ENCODE data around the gene GIMAP5. TPM values are rescaled to one million over a fixed set of nuclear protein-coding genes. Genes with fewer than 3 reads are reported as not detected.

The GIMAP5 gene
- total and polyA plus RNA-seq, 2 donors (not counting 3 experiments of a cell fraction or from before 2014, with no cell fraction given), result 0.44 to 18.9 TPM

GRCh38 chr7:150740053-150740452, 2.8 kb downstream of the GIMAP5 start:
- no peak overlapping the region for H3K9ac ChIP-seq (replicated peaks; ENCODE audit: extremely low read depth, insufficient read depth, low read length)
- H3K4me2 ChIP-seq (ENCODE audit: insufficient read depth, low read length), result no peak overlapping the region
- no peak for FAIRE-seq
- no peaks in the 10 kb centered on the region for H3K27me3 ChIP-seq (ENCODE audit: control insufficient read depth in 2 of 2, insufficient read depth in 2 of 2, low read length in 2 of 2)
- ChIA-PET CTCF (no interaction called here), POLR2A (no interaction called here)
- H3K4me1 ChIP-seq (ENCODE audit: control insufficient read depth, extremely low read depth, insufficient read depth, low read length), result peaks cover 27% of the 10 kb centered on the region
- no peaks in the 10 kb centered on the region for H3K9me3 ChIP-seq (replicated peaks; ENCODE audit: control insufficient read depth, insufficient read depth, low read length)
- H3K4me3 ChIP-seq (replicated peaks in 1 of 3; ENCODE audit: insufficient read depth in 1 of 3, low read depth in 1 of 3, low read length in 3 of 3), result no peak overlapping the region
- no peak overlapping the region for H3K27ac ChIP-seq (ENCODE audit: insufficient read depth, low read depth, low read length)
- H4K20me1 ChIP-seq (replicated peaks; ENCODE audit: control insufficient read depth, extremely low read depth, insufficient read depth, low read length), result no peaks in the 10 kb centered on the region
- H3K36me3 ChIP-seq (ENCODE audit: control insufficient read depth in 2 of 2, extremely low read depth in 1 of 2, insufficient read depth in 2 of 2, low read length in 2 of 2), result peaks cover 0 to 14% of the 10 kb centered on the region in 2 experiments
- no peaks in the 10 kb centered on the region for H3K79me2 ChIP-seq (ENCODE audit: control insufficient read depth, insufficient read depth, low read length)
- dilution Hi-C loops (cut with MboI; ENCODE audit: extremely low pct_ligation_motif_present, low sequenced_read_pairs) (no loop called here), intact Hi-C loops (cut with micrococcal nuclease) (no loop called here)
- TF ChIP-seq GATA2 (IDR thresholded peaks at IDR 0.05; ENCODE audit: insufficient read depth, insufficient read length, low read depth, low read length) (no peak), FOS (IDR thresholded peaks at IDR 0.05; ENCODE audit: borderline replicate concordance, insufficient read depth, low read length) (no peak), MAX (IDR thresholded peaks at IDR 0.05; ENCODE audit: insufficient read depth, insufficient read length) (no peak), EZH2 (IDR thresholded peaks at IDR 0.05; ENCODE audit: borderline replicate concordance, low read depth, low read length, severe bottlenecking) (no peak), POLR2AphosphoS5 (IDR thresholded peaks at IDR 0.05; ENCODE audit: insufficient read depth, low read depth, low read length) (no peak), JUN (IDR thresholded peaks at IDR 0.05; ENCODE audit: borderline replicate concordance, insufficient read depth, insufficient read length, low read depth) (no peak)
- no peak for DNase-seq (ENCODE audit: low read depth, low spot score)
- H3K9me1 ChIP-seq (replicated peaks; ENCODE audit: control insufficient read depth, extremely low read depth, insufficient read depth, low read length), result no peaks in the 10 kb centered on the region
- no TSS peak for BruUV-seq (replicated peaks)
- no peak overlapping the region for H2AFZ ChIP-seq (ENCODE audit: low read depth, low read length)

- Histone ChIP-seq H3K9me3 (replicated peaks; ENCODE audit: control insufficient read depth, insufficient read depth, low read length) (no peaks in the 10 kb centered on the region), H3K4me1 (ENCODE audit: control insufficient read depth, extremely low read depth, insufficient read depth, low read length) (peaks cover 22% of the 10 kb centered on the region), H3K4me2 (ENCODE audit: insufficient read depth, low read length) (no peak overlapping the region), H3K9ac (replicated peaks; ENCODE audit: extremely low read depth, insufficient read depth, low read length) (no peak overlapping the region), H3K79me2 (ENCODE audit: control insufficient read depth, insufficient read depth, low read length) (no peaks in the 10 kb centered on the region), H4K20me1 (replicated peaks; ENCODE audit: control insufficient read depth, extremely low read depth, insufficient read depth, low read length) (no peaks in the 10 kb centered on the region), H3K4me3 (replicated peaks in 1 of 3; ENCODE audit: insufficient read depth in 1 of 3, low read depth in 1 of 3, low read length in 3 of 3) (no peak overlapping the region), H2AFZ (ENCODE audit: low read depth, low read length) (no peak overlapping the region), H3K9me1 (replicated peaks; ENCODE audit: control insufficient read depth, extremely low read depth, insufficient read depth, low read length) (no peaks in the 10 kb centered on the region), H3K27me3 (ENCODE audit: control insufficient read depth in 2 of 2, insufficient read depth in 2 of 2, low read length in 2 of 2) (no peaks in the 10 kb centered on the region), H3K36me3 (ENCODE audit: control insufficient read depth in 2 of 2, extremely low read depth in 1 of 2, insufficient read depth in 2 of 2, low read length in 2 of 2) (peaks cover 0 to 14% of the 10 kb centered on the region in 2 experiments), H3K27ac (ENCODE audit: insufficient read depth, low read depth, low read length) (no peak overlapping the region)
- TF ChIP-seq EZH2 (IDR thresholded peaks at IDR 0.05; ENCODE audit: borderline replicate concordance, low read depth, low read length, severe bottlenecking) (no peak), FOS (IDR thresholded peaks at IDR 0.05; ENCODE audit: borderline replicate concordance, insufficient read depth, low read length) (no peak), POLR2AphosphoS5 (IDR thresholded peaks at IDR 0.05; ENCODE audit: insufficient read depth, low read depth, low read length) (no peak), POLR2A (IDR thresholded peaks at IDR 0.05; ENCODE audit: low read depth, low read length) (no peak), MYC (IDR thresholded peaks at IDR 0.05; ENCODE audit: low read depth, low read length) (no peak), CTCF (IDR thresholded peaks at IDR 0.05; ENCODE audit: extremely low read depth in 1 of 2, insufficient read depth in 1 of 2, low read depth in 1 of 2, low read length in 2 of 2) (no peak), JUN (IDR thresholded peaks at IDR 0.05; ENCODE audit: borderline replicate concordance, insufficient read depth, insufficient read length, low read depth) (no peak), MAX (IDR thresholded peaks at IDR 0.05; ENCODE audit: insufficient read depth, insufficient read length) (no peak), GATA2 (IDR thresholded peaks at IDR 0.05; ENCODE audit: insufficient read depth, insufficient read length, low read depth, low read length) (no peak)
- POLR2A ChIA-PET, result no interaction called here
- FAIRE-seq (no peak), DNase-seq (ENCODE audit: low read depth, low spot score) (no peak)
- BruUV-seq (replicated peaks), result no TSS peak
- CTCF ChIA-PET, result interaction anchor here (0.8 to 2.4 kb wide), 4 partner anchors 19 to 293 kb away, joined by 3 to 14 read pairs (median 4); partner anchors contain the start of gene GIMAP8
- intact Hi-C loops (cut with micrococcal nuclease) (no loop called here), dilution Hi-C loops (cut with MboI; ENCODE audit: extremely low pct_ligation_motif_present, low sequenced_read_pairs) (no loop called here)
Measured at GRCh38 chr7:150742286-150742968, 5.2 kb downstream of the GIMAP5 start.

Data from endothelial cell of umbilical vein (primary cell).